ENCODE results near the gene ZBTB25. TPM values are rescaled to one million over a fixed set of nuclear protein-coding genes. Genes with fewer than 3 reads are reported as not detected.

The ZBTB25 gene
- polyA plus RNA-seq, 4 donors, result 0.81 to 11.4 (median 1.7) TPM

DNA sequence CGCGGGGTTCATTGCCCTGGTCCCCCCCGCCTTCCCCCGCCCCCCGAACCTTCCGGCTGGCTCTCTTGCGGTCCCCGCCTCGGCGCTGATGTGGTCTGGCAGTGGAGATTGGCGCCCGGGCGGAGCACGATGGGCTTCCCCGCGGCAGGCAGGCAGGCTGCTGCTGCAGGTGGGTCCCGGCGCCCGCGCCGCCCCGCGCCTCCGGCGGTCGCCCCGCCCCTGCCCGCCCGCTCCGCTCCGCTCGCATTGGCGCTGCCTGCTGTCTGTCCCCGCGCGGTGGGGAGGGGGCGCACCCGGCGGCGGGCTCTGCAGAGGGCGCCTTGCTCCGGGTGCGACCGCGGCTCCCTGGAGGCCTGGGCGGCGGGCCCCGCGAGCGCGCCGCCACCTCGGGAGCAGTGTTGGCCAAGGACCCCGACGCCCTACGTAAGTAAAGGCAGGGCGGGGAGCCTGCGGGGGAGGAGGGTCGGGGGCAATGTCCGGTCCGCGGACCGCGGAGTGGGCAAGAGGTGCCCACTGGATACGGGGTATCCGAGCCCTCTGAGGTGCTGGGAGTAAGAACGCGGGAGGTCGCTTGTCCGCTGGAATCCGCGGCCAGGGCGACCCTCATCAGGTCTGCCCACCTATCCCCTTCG lies 38.3 kb downstream of the ZBTB25 start, which contains the start of gene AKAP5:
TSS of gene AKAP5 (plus strand) at position 309 of the 632 bp plus-strand sequence. CDS start 2,896 bp downstream, outside the sequence.
- peak within 1 kb of the TSS; percentile 24 to 52 (median 33) for H3K27ac ChIP-seq (ENCODE audit: low read depth in 1 of 3, low read length in 2 of 3)
- WGBS, 3 donors, result 1% methylated on average over 24 to 74 of the region's 74 CpGs
- DNase-seq (peak; percentile 27 to 83), FAIRE-seq (no peak)
- peaks cover 0 to 2% (median 0%) of the 10 kb centered on the region in 3 donors for H3K36me3 ChIP-seq (ENCODE audit: control insufficient read depth in 3 of 3, insufficient read depth in 2 of 3, low read depth in 1 of 3, low read length in 3 of 3)
- peak within 1 kb of the TSS; percentile 64 to 85 (median 65) for H3K4me3 ChIP-seq (ENCODE audit: low read depth in 1 of 3, low read length in 3 of 3)
- H3K27me3 ChIP-seq (ENCODE audit: control insufficient read depth in 3 of 3, insufficient read depth in 3 of 3, low read length in 3 of 3), result no peaks in the 10 kb centered on the region
- H3K9me3 ChIP-seq (ENCODE audit: control insufficient read depth in 2 of 2, insufficient read depth in 1 of 2, low read depth in 1 of 2, low read length in 1 of 2), result no peaks in the 10 kb centered on the region
- peaks cover 0 to 7% (median 0%) of the 10 kb centered on the region in 3 donors for H3K4me1 ChIP-seq (ENCODE audit: control insufficient read depth in 3 of 3, insufficient read depth in 2 of 3, low read depth in 1 of 3, low read length in 2 of 3)

DNA sequence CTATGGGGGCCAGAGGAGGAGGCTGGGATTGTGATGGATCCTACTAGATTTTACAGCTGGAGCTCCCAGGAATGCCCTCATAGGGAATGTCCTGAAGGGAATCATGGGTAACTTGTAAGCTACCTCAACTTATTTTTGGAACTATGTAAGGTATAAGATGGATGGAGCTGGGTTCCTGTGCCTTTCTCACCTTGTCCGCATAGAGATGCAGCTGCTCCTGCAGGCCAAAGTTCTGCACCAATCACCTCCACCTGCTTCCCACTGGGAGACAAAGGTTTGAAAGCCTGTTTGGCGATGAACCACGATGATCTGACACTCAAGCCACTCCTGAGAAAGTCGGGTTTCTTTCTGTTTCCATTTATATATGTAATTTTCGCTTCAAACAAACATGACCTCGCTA lies 39.0 kb downstream of the ZBTB25 start:
- FAIRE-seq (no peak), DNase-seq (peak; percentile 32 to 34)
- H3K36me3 ChIP-seq (ENCODE audit: control insufficient read depth in 3 of 3, insufficient read depth in 2 of 3, low read depth in 1 of 3, low read length in 3 of 3), result peaks cover 0 to 2% (median 0%) of the 10 kb centered on the region in 3 donors
- H3K4me1 ChIP-seq (ENCODE audit: control insufficient read depth in 3 of 3, insufficient read depth in 2 of 3, low read depth in 1 of 3, low read length in 2 of 3), result peaks cover 0 to 7% (median 0%) of the 10 kb centered on the region in 3 donors
- H3K27ac ChIP-seq (ENCODE audit: low read depth in 1 of 3, low read length in 2 of 3), result no peak overlapping the region
- no peaks in the 10 kb centered on the region for H3K9me3 ChIP-seq (ENCODE audit: control insufficient read depth in 2 of 2, insufficient read depth in 1 of 2, low read depth in 1 of 2, low read length in 1 of 2)
- no peaks in the 10 kb centered on the region for H3K27me3 ChIP-seq (ENCODE audit: control insufficient read depth in 3 of 3, insufficient read depth in 3 of 3, low read length in 3 of 3)
- H3K4me3 ChIP-seq (ENCODE audit: low read depth in 1 of 3, low read length in 3 of 3), result peak overlapping the region in 2 of 3 donors; percentile 65 to 85
- WGBS, 3 donors, result 4 to 14% (median 4%) methylated on average over 6 of the region's 6 CpGs

GRCh38 chr14:64463873-64464272 lies 39.8 kb downstream of the ZBTB25 start:
- no peaks in the 10 kb centered on the region for H3K27me3 ChIP-seq (ENCODE audit: control insufficient read depth in 3 of 3, insufficient read depth in 3 of 3, low read length in 3 of 3)
- DNase-seq (no peak), FAIRE-seq (no peak)
- no peak overlapping the region for H3K27ac ChIP-seq (ENCODE audit: low read depth in 1 of 3, low read length in 2 of 3)
- WGBS, 3 donors, result 93 to 96% (median 93%) methylated on average over 6 of the region's 6 CpGs
- H3K4me1 ChIP-seq (ENCODE audit: control insufficient read depth in 3 of 3, insufficient read depth in 2 of 3, low read depth in 1 of 3, low read length in 2 of 3), result peaks cover 0 to 7% (median 0%) of the 10 kb centered on the region in 3 donors
- peaks cover 0 to 2% (median 0%) of the 10 kb centered on the region in 3 donors for H3K36me3 ChIP-seq (ENCODE audit: control insufficient read depth in 3 of 3, insufficient read depth in 2 of 3, low read depth in 1 of 3, low read length in 3 of 3)
- H3K4me3 ChIP-seq (ENCODE audit: low read depth in 1 of 3, low read length in 3 of 3), result no peak overlapping the region
- H3K9me3 ChIP-seq (ENCODE audit: control insufficient read depth in 2 of 2, insufficient read depth in 1 of 2, low read depth in 1 of 2, low read length in 1 of 2), result no peaks in the 10 kb centered on the region

GRCh38 chr14:64463195-64463594 lies 40.4 kb downstream of the ZBTB25 start:
- WGBS, 3 donors, result 86 to 95% (median 93%) methylated on average over 2 of the region's 2 CpGs
- H3K27ac ChIP-seq (ENCODE audit: low read depth in 1 of 3, low read length in 2 of 3), result no peak overlapping the region
- no peak for DNase-seq
- peaks cover 0 to 7% (median 0%) of the 10 kb centered on the region in 3 donors for H3K4me1 ChIP-seq (ENCODE audit: control insufficient read depth in 3 of 3, insufficient read depth in 2 of 3, low read depth in 1 of 3, low read length in 2 of 3)
- H3K4me3 ChIP-seq (ENCODE audit: low read depth in 1 of 3, low read length in 3 of 3), result no peak overlapping the region
- H3K9me3 ChIP-seq (ENCODE audit: control insufficient read depth in 2 of 2, insufficient read depth in 1 of 2, low read depth in 1 of 2, low read length in 1 of 2), result no peaks in the 10 kb centered on the region
- H3K27me3 ChIP-seq (ENCODE audit: control insufficient read depth in 3 of 3, insufficient read depth in 3 of 3, low read length in 3 of 3), result no peaks in the 10 kb centered on the region
- no peak for FAIRE-seq
- H3K36me3 ChIP-seq (ENCODE audit: control insufficient read depth in 3 of 3, insufficient read depth in 2 of 3, low read depth in 1 of 3, low read length in 3 of 3), result peaks cover 0 to 6% (median 0%) of the 10 kb centered on the region in 3 donors

DNA sequence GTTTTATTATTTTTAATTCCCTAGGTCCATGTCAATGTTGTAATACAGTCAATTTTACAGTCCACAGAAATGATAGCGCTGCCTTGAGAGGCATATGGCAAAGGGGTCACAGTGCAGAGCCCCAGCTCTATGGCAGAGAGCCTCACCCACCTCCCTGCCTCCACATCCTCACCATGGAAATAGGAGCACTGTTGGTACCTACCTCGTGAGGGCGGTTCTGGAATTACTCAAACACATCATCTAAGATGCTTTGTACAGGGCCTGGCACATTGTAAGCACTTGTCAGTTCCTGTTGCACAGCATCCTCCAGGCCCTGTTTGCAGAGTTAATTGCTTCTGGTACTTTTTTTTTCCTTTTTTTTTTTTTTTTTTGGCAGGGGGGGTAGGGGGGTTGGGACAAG lies 42.4 kb downstream of the ZBTB25 start:
- H3K4me1 ChIP-seq (ENCODE audit: control insufficient read depth in 3 of 3, insufficient read depth in 2 of 3, low read depth in 1 of 3, low read length in 2 of 3), result peaks cover 0 to 7% (median 0%) of the 10 kb centered on the region in 3 donors
- H3K27ac ChIP-seq (ENCODE audit: low read depth in 1 of 3, low read length in 2 of 3), result no peak overlapping the region
- WGBS, 3 donors, result 85 to 88% (median 85%) methylated on average over 3 of the region's 3 CpGs
- FAIRE-seq (no peak), DNase-seq (no peak)
- H3K27me3 ChIP-seq (ENCODE audit: control insufficient read depth in 3 of 3, insufficient read depth in 3 of 3, low read length in 3 of 3), result no peaks in the 10 kb centered on the region
- peaks cover 0 to 10% (median 2%) of the 10 kb centered on the region in 3 donors for H3K36me3 ChIP-seq (ENCODE audit: control insufficient read depth in 3 of 3, insufficient read depth in 2 of 3, low read depth in 1 of 3, low read length in 3 of 3)
- H3K4me3 ChIP-seq (ENCODE audit: low read depth in 1 of 3, low read length in 3 of 3), result no peak overlapping the region
- no peaks in the 10 kb centered on the region for H3K9me3 ChIP-seq (ENCODE audit: control insufficient read depth in 2 of 2, insufficient read depth in 1 of 2, low read depth in 1 of 2, low read length in 1 of 2)

DNA sequence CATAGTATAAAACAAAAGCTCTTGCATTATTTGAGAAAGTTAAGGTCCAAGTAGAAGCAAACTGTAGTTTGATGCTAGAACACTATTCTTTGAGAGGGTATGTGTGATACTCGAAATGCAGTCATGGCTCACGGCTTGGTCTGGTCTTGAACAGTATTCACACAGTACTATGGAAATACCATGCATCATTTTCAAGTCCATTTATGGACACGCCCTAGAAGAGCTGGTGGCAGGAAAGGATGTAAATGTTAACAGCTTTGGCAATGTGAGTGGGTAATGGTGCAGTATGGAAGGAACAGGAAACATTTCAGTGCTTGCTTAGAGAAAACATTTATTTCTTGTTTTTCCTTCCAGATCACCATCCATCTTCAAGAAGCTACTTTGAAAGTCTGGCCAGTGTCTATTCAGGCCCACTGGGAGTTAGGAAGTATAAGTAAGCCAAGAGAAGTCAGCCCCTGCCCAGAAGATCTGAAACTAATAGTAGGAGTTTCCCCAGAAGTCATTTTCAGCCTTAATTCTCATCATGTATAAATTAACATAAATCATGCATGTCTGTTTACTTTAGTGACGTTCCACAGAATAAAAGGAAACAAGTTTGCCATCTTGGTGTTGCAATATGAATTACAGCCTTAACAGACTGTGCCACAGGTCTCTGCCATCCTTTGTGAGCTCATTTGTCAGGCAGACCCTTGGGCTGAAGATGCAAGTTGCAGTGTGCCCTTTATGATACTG lies 44.1 kb downstream of the ZBTB25 start:
- 74 to 85% (median 81%) methylated on average over 4 of the region's 4 CpGs for WGBS, 3 donors
- Histone ChIP-seq H3K4me3 (ENCODE audit: low read depth in 1 of 3, low read length in 3 of 3) (no peak overlapping the region), H3K9me3 (ENCODE audit: control insufficient read depth in 2 of 2, insufficient read depth in 1 of 2, low read depth in 1 of 2, low read length in 1 of 2) (no peaks in the 10 kb centered on the region), H3K27me3 (ENCODE audit: control insufficient read depth in 3 of 3, insufficient read depth in 3 of 3, low read length in 3 of 3) (no peaks in the 10 kb centered on the region), H3K27ac (ENCODE audit: low read depth in 1 of 3, low read length in 2 of 3) (no peak overlapping the region), H3K4me1 (ENCODE audit: control insufficient read depth in 3 of 3, insufficient read depth in 2 of 3, low read depth in 1 of 3, low read length in 2 of 3) (peaks cover 0 to 5% (median 0%) of the 10 kb centered on the region in 3 donors), H3K36me3 (ENCODE audit: control insufficient read depth in 3 of 3, insufficient read depth in 2 of 3, low read depth in 1 of 3, low read length in 3 of 3) (peaks cover 0 to 13% (median 7%) of the 10 kb centered on the region in 3 donors)
- FAIRE-seq (no peak), DNase-seq (no peak)

DNA sequence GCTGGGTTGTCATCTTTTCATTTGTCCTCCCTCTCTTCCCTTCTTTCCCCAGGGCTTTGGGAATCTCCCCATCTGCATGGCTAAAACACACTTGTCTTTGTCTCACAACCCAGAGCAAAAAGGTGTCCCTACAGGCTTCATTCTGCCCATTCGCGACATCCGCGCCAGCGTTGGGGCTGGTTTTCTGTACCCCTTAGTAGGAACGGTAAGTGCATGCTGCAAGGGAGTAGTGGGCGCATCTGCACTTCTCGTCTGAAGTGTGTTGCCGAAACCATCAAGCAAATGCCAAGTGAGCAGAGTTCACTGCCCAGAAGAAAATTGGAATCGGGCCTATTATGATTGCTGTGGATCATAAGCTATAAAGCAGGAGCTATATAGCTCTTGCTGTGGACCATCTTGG lies 49.0 kb downstream of the ZBTB25 start:
- no peak for DNase-seq
- Histone ChIP-seq H3K4me1 (ENCODE audit: control insufficient read depth in 3 of 3, insufficient read depth in 2 of 3, low read depth in 1 of 3, low read length in 2 of 3) (no peaks in the 10 kb centered on the region), H3K9me3 (ENCODE audit: control insufficient read depth in 2 of 2, insufficient read depth in 1 of 2, low read depth in 1 of 2, low read length in 1 of 2) (no peaks in the 10 kb centered on the region), H3K27ac (ENCODE audit: low read depth in 1 of 3, low read length in 2 of 3) (no peak overlapping the region), H3K27me3 (ENCODE audit: control insufficient read depth in 3 of 3, insufficient read depth in 3 of 3, low read length in 3 of 3) (no peaks in the 10 kb centered on the region), H3K4me3 (ENCODE audit: low read depth in 1 of 3, low read length in 3 of 3) (no peak overlapping the region), H3K36me3 (ENCODE audit: control insufficient read depth in 3 of 3, insufficient read depth in 2 of 3, low read depth in 1 of 3, low read length in 3 of 3) (peaks cover 0 to 29% (median 8%) of the 10 kb centered on the region in 3 donors)
- 93 to 95% (median 95%) methylated on average over 10 of the region's 10 CpGs for WGBS, 3 donors
- no peak for FAIRE-seq

DNA sequence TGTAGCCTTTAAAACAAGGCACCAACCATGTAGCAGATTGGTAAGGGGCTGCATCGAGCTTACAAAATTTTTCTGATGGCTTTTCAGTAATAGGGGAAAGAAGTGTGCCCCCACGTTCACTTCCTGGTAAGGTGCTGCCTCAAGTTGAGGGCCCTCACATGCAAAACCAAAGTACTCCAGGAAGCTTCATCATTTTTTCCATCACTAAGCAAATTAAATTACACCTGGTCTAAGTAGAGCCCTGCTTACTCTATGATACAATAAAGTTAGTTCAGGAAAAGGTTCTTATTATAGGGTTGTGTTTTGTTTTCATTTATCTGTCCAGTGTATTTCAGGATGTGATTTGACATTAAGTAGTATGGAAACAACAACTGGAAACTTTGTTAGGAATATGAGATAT lies 53.4 kb downstream of the ZBTB25 start:
- H3K27me3 ChIP-seq (ENCODE audit: control insufficient read depth in 3 of 3, insufficient read depth in 3 of 3, low read length in 3 of 3), result no peaks in the 10 kb centered on the region
- H3K4me1 ChIP-seq (ENCODE audit: control insufficient read depth in 3 of 3, insufficient read depth in 2 of 3, low read depth in 1 of 3, low read length in 2 of 3), result no peaks in the 10 kb centered on the region
- peaks cover 0 to 36% (median 10%) of the 10 kb centered on the region in 3 donors for H3K36me3 ChIP-seq (ENCODE audit: control insufficient read depth in 3 of 3, insufficient read depth in 2 of 3, low read depth in 1 of 3, low read length in 3 of 3)
- no peak overlapping the region for H3K27ac ChIP-seq (ENCODE audit: low read depth in 1 of 3, low read length in 2 of 3)
- H3K9me3 ChIP-seq (ENCODE audit: control insufficient read depth in 2 of 2, insufficient read depth in 1 of 2, low read depth in 1 of 2, low read length in 1 of 2), result no peaks in the 10 kb centered on the region
- DNase-seq, result no peak
- 63 to 90% (median 74%) methylated on average over 2 of the region's 2 CpGs for WGBS, 3 donors
- H3K4me3 ChIP-seq (ENCODE audit: low read depth in 1 of 3, low read length in 3 of 3), result no peak overlapping the region
- FAIRE-seq, result no peak

Data from small intestine (tissue), 7 donors.